ENCODE results near the gene PLXDC1.

Gene PLXDC1

GRCh38 chr17:39096508-39097149 lies 54.8 kb downstream of the PLXDC1 start:
- Histone ChIP-seq H4K20me1 (ENCODE audit: control insufficient read depth, insufficient read depth, low read depth, low read length) (no peaks in the 10 kb centered on the region), H3K4me3 (ENCODE audit: low read length) (peak overlapping the region; percentile 60), H3F3A (ENCODE audit: control insufficient read depth, insufficient read depth) (no peaks in the 10 kb centered on the region), H3K36me3 (ENCODE audit: control insufficient read depth, low read length) (no peaks in the 10 kb centered on the region), H3K9me3 (ENCODE audit: control insufficient read depth, insufficient read depth, low read length) (no peaks in the 10 kb centered on the region), H3K79me2 (ENCODE audit: control insufficient read depth, low read length) (no peaks in the 10 kb centered on the region), H3K27ac (ENCODE audit: low read depth, low read length) (peak overlapping the region; percentile 57), H3K9me2 (replicated peaks; ENCODE audit: control insufficient read depth, low read length) (no peaks in the 10 kb centered on the region), H3K27me3 (ENCODE audit: control insufficient read depth, low read length) (peaks cover 12% of the 10 kb centered on the region), H3K4me2 (ENCODE audit: low read length) (peak overlapping the region; percentile 60), H3K4me1 (ENCODE audit: control insufficient read depth, low read length) (peaks cover 66% of the 10 kb centered on the region)
- TF ChIP-seq CTCF (IDR thresholded peaks at IDR 0.05; ENCODE audit: low read depth, low read length, poor library complexity, severe bottlenecking): no peak
- TF ChIP-seq EZH2phosphoT487 (IDR thresholded peaks at IDR 0.05; ENCODE audit: borderline replicate concordance, low read length): no peak

GRCh38 chr17:39095309-39095686 lies 56.1 kb downstream of the PLXDC1 start:
- Histone ChIP-seq H3K27ac (ENCODE audit: low read depth, low read length) (no peak overlapping the region), H3K27me3 (ENCODE audit: control insufficient read depth, low read length) (peaks cover 12% of the 10 kb centered on the region), H3K4me1 (ENCODE audit: control insufficient read depth, low read length) (peaks cover 65% of the 10 kb centered on the region), H3K9me3 (ENCODE audit: control insufficient read depth, insufficient read depth, low read length) (no peaks in the 10 kb centered on the region), H3K79me2 (ENCODE audit: control insufficient read depth, low read length) (no peaks in the 10 kb centered on the region), H3K36me3 (ENCODE audit: control insufficient read depth, low read length) (no peaks in the 10 kb centered on the region), H3F3A (ENCODE audit: control insufficient read depth, insufficient read depth) (no peaks in the 10 kb centered on the region), H4K20me1 (ENCODE audit: control insufficient read depth, insufficient read depth, low read depth, low read length) (no peaks in the 10 kb centered on the region), H3K4me2 (ENCODE audit: low read length) (no peak overlapping the region), H3K4me3 (ENCODE audit: low read length) (no peak overlapping the region), H3K9me2 (replicated peaks; ENCODE audit: control insufficient read depth, low read length) (no peaks in the 10 kb centered on the region)
- TF ChIP-seq CTCF (IDR thresholded peaks at IDR 0.05; ENCODE audit: low read depth, low read length, poor library complexity, severe bottlenecking) (no peak), EZH2phosphoT487 (IDR thresholded peaks at IDR 0.05; ENCODE audit: borderline replicate concordance, low read length) (no peak)

DNA sequence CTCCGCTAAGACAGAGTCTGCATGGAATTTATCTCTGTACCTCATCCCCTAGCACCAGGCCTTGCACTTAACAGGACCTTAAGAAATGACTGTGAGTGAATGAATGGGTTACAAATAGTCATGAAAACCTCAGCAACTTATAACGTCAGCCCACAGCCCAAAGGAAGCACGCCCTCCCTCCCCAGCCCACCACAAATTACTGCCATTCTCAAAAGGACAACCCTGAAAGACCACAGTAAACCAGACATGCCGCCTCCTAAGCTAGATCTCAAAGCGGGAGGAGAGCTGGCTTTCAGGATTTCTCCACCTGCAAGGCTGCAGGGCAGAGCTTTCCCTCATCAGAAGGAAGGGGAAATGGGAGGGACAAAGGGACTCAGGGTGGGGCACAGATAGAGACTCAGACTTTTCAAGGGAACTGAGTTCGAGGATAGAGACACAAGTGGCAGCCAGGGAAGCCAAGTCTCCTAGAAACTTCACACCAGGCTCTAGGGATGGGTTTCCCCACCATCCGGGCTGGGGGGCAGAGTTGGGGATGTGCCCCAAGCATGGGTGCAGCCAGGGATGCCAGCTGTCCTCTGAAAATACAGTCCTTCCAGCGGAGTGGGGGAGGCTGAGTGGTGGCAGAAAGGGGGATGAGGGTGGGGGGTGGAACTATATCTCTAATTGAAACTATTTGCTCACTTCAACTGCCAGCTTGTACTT lies 56.7 kb downstream of the PLXDC1 start:
- Histone ChIP-seq H3K9me3 (ENCODE audit: control insufficient read depth, insufficient read depth, low read length) (no peaks in the 10 kb centered on the region), H3K4me2 (ENCODE audit: low read length) (peak overlapping the region; percentile 28; the same call in 1 of the 2 replicates), H3K4me3 (ENCODE audit: low read length) (no peak overlapping the region), H3F3A (ENCODE audit: control insufficient read depth, insufficient read depth) (no peaks in the 10 kb centered on the region), H3K4me1 (ENCODE audit: control insufficient read depth, low read length) (peaks cover 65% of the 10 kb centered on the region), H3K9me2 (replicated peaks; ENCODE audit: control insufficient read depth, low read length) (no peaks in the 10 kb centered on the region), H3K27ac (ENCODE audit: low read depth, low read length) (no peak overlapping the region), H3K27me3 (ENCODE audit: control insufficient read depth, low read length) (peaks cover 12% of the 10 kb centered on the region), H4K20me1 (ENCODE audit: control insufficient read depth, insufficient read depth, low read depth, low read length) (no peaks in the 10 kb centered on the region), H3K36me3 (ENCODE audit: control insufficient read depth, low read length) (no peaks in the 10 kb centered on the region), H3K79me2 (ENCODE audit: control insufficient read depth, low read length) (no peaks in the 10 kb centered on the region)
- TF ChIP-seq EZH2phosphoT487 (IDR thresholded peaks at IDR 0.05; ENCODE audit: borderline replicate concordance, low read length) (no peak), CTCF (IDR thresholded peaks at IDR 0.05; ENCODE audit: low read depth, low read length, poor library complexity, severe bottlenecking) (no peak)
